Kidney epithelial cell (primary cell): ENCODE data around the gene ATP6V0C. TPM values are rescaled to one million over a fixed set of nuclear protein-coding genes. Genes with fewer than 3 reads are reported as not detected.
A peak's percentile ranks its signal among the peaks of the same experiment; 100 is the strongest.
"Not testable (repeated sequence)": the region's sequence is repeated elsewhere in the genome, so short reads cannot be mapped to it uniquely, and the experiment has no call there.

ENCODE experiments used
- DNase-seq: peaks from one replicate; pipeline ENCODE4 v3.0.0-alpha.2; 2010; ENCODE audit warnings: low read depth
- H3K27me3 ChIP-seq: 2 replicates; pipeline ENCODE4 v1.6.0; 2011; ENCODE audit warnings: low read length; ENCODE audit not compliant: control insufficient read depth, insufficient read depth
- H3K36me3 ChIP-seq: 2 replicates; pipeline ENCODE4 v1.5.1; 2011; ENCODE audit warnings: low read length; ENCODE audit not compliant: control insufficient read depth, insufficient read depth
- H3K4me3 ChIP-seq: 2 replicates; pipeline ENCODE4 v1.5.1; 2011; ENCODE audit warnings: low read depth, mild to moderate bottlenecking, control low read depth, low read length
- total RNA-seq: library from RNA; depleted of rRNA; stranded (reverse); fragments of >200 nt; gene quantifications from 2 replicates; pipeline ENCODE4 v1.2.3, GENCODE V29; 2015
- TF ChIP-seq, protein P1 (sequence below): IDR thresholded peaks from 2 replicates; pipeline ENCODE4 v1.5.1; 2011; ENCODE audit warnings: mild to moderate bottlenecking, moderate library complexity, low read length, control low read depth, inconsistent platforms; ENCODE audit not compliant: insufficient read depth, poor library complexity, severe bottlenecking

The ATP6V0C gene
- total RNA-seq, 1 donor from 2014 or later, result 79.1 TPM

DNA sequence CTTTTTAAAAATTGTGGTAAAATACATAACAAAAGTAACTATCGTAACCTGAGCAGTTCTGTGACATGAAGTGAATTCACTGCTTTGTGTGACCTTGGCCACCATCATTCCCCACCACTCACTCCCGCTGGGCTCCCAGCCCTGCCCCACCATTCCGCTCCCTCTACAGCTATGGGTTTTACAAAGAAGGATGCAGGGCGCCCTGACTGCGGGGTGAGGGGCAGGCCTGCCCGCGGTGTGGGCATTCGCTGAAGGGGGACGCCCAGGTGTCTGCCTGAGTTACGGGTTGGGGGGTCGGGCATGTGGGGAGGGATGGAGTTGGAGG lies 17.6 kb downstream of the ATP6V0C start, which contains the start of gene CEMP1:
CEMP1 (minus strand) TSS at position 38 of the 325 bp plus-strand sequence. CDS start 335 bp downstream, outside the sequence.
- Histone ChIP-seq H3K4me3 (peak within 1 kb of the TSS; percentile 55), H3K36me3 (peaks cover 3% of the 10 kb centered on the region), H3K27me3 (no peaks in the 10 kb centered on the region)
- TF ChIP-seq, protein P1, sequence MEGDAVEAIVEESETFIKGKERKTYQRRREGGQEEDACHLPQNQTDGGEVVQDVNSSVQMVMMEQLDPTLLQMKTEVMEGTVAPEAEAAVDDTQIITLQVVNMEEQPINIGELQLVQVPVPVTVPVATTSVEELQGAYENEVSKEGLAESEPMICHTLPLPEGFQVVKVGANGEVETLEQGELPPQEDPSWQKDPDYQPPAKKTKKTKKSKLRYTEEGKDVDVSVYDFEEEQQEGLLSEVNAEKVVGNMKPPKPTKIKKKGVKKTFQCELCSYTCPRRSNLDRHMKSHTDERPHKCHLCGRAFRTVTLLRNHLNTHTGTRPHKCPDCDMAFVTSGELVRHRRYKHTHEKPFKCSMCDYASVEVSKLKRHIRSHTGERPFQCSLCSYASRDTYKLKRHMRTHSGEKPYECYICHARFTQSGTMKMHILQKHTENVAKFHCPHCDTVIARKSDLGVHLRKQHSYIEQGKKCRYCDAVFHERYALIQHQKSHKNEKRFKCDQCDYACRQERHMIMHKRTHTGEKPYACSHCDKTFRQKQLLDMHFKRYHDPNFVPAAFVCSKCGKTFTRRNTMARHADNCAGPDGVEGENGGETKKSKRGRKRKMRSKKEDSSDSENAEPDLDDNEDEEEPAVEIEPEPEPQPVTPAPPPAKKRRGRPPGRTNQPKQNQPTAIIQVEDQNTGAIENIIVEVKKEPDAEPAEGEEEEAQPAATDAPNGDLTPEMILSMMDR, result no peak
- DNase-seq, result no peak

DNA sequence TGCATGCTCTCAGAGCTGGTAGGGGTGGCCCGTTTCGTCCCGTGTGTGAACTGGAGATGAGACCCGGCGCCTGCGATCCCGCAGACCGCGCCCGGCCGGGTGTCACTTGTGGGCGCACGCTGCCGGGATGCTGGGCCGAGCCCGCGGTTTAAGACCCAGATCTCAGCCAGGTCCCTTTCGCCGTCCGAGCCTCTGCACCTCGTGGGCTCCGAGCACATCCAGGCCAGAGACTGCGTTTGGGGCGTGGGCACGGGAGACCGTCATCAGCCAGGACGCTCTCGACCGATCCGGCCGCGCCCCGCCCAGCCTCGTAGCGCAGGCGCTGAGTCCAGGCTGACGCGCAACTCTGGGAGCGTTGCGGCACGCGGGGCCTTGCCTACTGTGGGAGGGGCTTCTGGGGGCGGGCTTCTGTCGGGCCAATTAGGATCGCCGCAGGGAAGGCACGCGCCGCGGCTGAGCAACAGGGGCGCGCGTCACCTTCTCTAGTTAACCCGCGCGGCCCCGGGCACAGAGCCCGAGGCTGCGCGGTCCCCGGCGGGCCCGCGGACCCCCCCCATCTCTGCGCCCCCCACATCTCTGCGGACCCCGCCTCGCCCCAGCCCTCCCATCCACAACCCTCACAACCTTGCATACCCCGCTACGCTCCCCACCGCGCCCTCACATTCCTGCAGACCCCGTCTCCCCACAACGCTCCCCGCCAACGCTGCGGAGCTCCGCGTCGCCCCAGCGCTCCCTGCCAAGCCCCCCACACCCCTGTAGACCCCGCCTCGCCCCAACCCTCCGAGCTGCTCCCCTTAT lies 18.1 kb downstream of the ATP6V0C start:
- Histone ChIP-seq H3K4me3 (peak overlapping the region; percentile 55), H3K36me3 (peaks cover 3% of the 10 kb centered on the region), H3K27me3 (no peaks in the 10 kb centered on the region)
- peak; percentile 81 for DNase-seq
- TF ChIP-seq, protein P1, result no peak

DNA sequence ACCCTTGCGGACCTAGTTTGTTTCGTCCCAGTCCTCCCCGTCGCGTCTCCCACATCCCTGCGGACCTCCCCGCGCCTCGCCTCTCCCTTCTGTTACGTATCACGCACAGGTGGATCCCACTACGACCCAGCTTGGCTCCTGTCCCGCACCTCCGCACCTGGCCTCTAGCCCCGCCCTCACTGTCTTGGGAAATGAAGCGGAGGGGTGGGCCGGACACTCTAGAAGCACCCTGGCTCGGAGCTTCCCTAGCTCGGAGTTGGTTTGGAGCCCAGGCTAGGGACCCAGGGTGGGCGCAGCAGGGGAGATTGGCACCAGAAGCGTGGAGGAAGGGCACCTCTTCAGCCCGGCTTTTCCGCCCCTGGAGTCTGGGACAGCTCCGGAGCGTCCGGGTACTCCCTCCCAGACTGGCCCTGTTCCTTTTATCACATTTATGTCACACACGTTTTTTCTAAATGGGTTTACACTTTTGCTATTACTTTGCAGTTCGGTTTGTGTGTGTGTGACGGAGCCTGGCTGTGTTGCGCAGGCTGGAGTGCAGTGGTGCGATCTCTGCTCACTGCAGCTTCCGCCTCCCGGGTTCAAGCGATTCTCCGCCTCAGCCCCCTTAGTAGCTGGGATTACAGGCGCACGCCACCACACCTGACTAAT lies 18.9 kb downstream of the ATP6V0C start:
- DNase-seq, result no peak
- no peaks in the 10 kb centered on the region for H3K27me3 ChIP-seq
- TF ChIP-seq, protein P1, result no peak
- peak overlapping the region; percentile 55 for H3K4me3 ChIP-seq
- H3K36me3 ChIP-seq, result peaks cover 3% of the 10 kb centered on the region

DNA sequence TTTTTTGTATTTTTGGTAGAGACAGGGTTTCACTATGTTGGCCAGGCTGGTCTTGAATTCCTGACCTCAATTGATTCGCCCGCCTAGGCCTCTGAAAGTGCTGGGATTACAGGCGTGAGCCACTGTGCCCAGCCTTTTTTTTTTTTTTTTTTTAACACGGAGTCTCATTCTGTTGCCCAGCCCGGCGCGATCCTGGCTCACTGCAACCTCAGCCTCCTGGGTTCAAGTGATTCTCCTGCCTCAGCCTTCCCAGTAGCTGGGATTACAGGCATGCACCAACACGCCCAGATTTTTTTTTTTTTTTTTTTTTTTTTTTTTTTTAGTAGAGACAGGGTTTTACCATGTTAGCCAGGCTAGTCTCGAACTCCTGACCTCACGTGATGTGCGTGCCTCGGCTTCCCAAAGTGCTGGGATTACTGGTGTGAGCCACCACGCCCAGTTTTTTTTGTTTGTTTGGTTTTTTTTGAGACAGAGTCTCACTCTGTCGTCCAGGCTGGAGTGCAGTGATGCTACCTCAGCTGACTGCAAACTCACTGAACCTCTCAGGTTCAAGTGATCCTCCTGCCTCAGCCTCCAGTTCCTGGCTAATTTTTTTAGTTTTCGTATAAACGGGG lies 19.5 kb downstream of the ATP6V0C start:
- not testable (repeated sequence) for H3K4me3 ChIP-seq, DNase-seq, H3K27me3 ChIP-seq, H3K36me3 ChIP-seq

DNA sequence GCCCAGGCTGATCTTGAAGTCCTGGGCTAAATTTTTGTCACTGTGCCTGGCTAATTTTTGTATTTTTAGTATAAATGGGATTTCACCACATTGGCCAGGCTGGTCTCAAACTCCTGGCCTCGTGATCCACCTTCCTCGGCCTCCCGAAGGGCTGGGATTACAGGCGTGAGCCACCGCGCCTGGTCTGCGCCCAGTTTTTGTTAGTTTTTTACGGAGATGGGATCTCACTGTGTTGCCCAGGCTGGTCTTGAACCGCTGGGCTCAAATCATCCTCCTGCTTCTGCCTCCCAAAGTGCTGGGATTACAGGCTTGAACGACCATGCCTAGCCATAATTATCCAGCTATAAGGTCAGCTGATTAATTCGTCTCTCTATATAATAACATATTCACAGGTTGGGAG lies 20.2 kb downstream of the ATP6V0C start:
- TF ChIP-seq, protein P1, result no peak
- no peak for DNase-seq
- H3K27me3 ChIP-seq, result no peaks in the 10 kb centered on the region
- H3K4me3 ChIP-seq, result no peak overlapping the region
- peaks cover 3% of the 10 kb centered on the region for H3K36me3 ChIP-seq

DNA sequence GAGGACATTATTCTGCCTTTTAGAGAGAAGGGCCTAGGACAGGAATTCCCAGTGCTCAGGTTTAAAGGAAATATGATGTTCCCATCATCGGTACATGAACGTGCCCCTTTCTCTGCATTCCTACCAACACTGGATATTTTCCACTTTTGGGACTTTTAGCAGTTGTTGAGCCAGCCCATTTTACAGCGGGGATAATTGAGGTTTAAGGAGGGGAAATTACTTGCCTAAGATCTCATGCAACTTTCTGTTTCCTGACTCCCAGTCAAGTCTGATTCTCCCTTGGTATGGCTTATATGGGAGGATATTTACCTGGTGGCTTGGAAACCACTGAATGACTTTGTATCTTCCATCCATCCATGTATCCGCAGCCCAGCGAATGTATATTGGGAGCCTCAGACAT lies 20.6 kb downstream of the ATP6V0C start:
- not testable (repeated sequence) for DNase-seq

DNA sequence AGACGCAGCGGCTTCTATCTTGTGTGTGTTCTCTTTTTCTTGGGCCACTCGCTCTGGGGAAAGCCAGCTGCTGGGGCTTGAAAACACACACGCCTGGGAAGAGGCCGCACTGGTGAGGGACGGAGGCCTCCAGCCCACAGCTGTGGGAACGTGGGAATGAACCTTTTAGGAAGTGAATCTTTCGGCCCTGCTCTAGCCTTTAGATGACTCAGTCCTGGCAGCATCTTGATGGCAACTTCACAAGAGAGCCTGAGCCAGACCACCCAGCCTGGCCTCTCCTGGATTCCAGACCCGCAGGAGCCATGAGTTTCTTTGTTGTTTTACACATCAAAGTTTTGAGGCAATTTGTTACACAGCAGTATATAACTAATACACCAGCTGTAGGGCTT lies 21.9 kb downstream of the ATP6V0C start:
- DNase-seq, result no peak

More for the DNA sequence above, 20.6 kb downstream of the ATP6V0C start:
- H3K4me3 ChIP-seq, H3K36me3 ChIP-seq, H3K27me3 ChIP-seq: not testable (repeated sequence)

More for the DNA sequence above, 21.9 kb downstream of the ATP6V0C start:
- Histone ChIP-seq H3K4me3 (no peak overlapping the region), H3K27me3 (no peaks in the 10 kb centered on the region), H3K36me3 (no peaks in the 10 kb centered on the region)
- TF ChIP-seq, protein P1, result no peak
